NCI-H2081 treated with DMSO at 0.1 percent for 48 hours (cell line): Measurements from ENCODE around the gene PCK1.

Source experiments
- DNase-seq: peaks from one replicate; lab custom pipeline; 2025; lab: John Stamatoyannopoulos, UW

PCK1 gene

GRCh38 chr20:57577679-57578475, 17.0 kb downstream of the PCK1 start:
- DNase-seq = no peak

- no peak for DNase-seq
Observed at GRCh38 chr20:57578476-57579165, 17.7 kb downstream of the PCK1 start.

GRCh38 chr20:57579331-57579897, 18.5 kb downstream of the PCK1 start:
- no peak for DNase-seq

GRCh38 chr20:57579898-57580447, 19.1 kb downstream of the PCK1 start:
- DNase-seq = no peak

- DNase-seq = no peak
Observed at GRCh38 chr20:57580478-57581201, 19.7 kb downstream of the PCK1 start.

GRCh38 chr20:57581202-57582028, 20.5 kb downstream of the PCK1 start:
- no peak for DNase-seq

- DNase-seq = no peak
Observed at GRCh38 chr20:57582029-57582378, 21.1 kb downstream of the PCK1 start.

GRCh38 chr20:57582432-57583288, 21.8 kb downstream of the PCK1 start:
- no peak for DNase-seq

GRCh38 chr20:57583289-57584257, 22.7 kb downstream of the PCK1 start:
- DNase-seq = no peak

- DNase-seq = no peak
Observed at GRCh38 chr20:57584768-57585461, 24.0 kb downstream of the PCK1 start.

- no peak for DNase-seq
Observed at GRCh38 chr20:57585466-57586213, 24.7 kb downstream of the PCK1 start.

GRCh38 chr20:57586370-57586793, 25.5 kb downstream of the PCK1 start:
- no peak for DNase-seq

- DNase-seq = no peak
Observed at GRCh38 chr20:57586943-57587277, 26.0 kb downstream of the PCK1 start.

GRCh38 chr20:57587278-57587988, 26.5 kb downstream of the PCK1 start:
- no peak for DNase-seq

GRCh38 chr20:57587989-57588377, 27.1 kb downstream of the PCK1 start:
- DNase-seq = no peak

GRCh38 chr20:57588596-57588995, 27.7 kb downstream of the PCK1 start:
- DNase-seq = no peak

GRCh38 chr20:57589123-57589727, 28.3 kb downstream of the PCK1 start:
- DNase-seq = no peak
